WI38 (cell line): ENCODE results near the gene NDUFAF2.

Experiments used
- H3K4me3 ChIP-seq: 2 replicates; pipeline ENCODE4 v1.5.1; 2011; ENCODE audit warnings: low read depth, mild to moderate bottlenecking, control low read depth, low read length
- CTCF ChIP-seq: IDR thresholded peaks from 2 replicates; pipeline ENCODE4 v1.5.1; 2012; ENCODE audit warnings: low read depth, mild to moderate bottlenecking, control low read depth, low read length

The NDUFAF2 gene

DNA sequence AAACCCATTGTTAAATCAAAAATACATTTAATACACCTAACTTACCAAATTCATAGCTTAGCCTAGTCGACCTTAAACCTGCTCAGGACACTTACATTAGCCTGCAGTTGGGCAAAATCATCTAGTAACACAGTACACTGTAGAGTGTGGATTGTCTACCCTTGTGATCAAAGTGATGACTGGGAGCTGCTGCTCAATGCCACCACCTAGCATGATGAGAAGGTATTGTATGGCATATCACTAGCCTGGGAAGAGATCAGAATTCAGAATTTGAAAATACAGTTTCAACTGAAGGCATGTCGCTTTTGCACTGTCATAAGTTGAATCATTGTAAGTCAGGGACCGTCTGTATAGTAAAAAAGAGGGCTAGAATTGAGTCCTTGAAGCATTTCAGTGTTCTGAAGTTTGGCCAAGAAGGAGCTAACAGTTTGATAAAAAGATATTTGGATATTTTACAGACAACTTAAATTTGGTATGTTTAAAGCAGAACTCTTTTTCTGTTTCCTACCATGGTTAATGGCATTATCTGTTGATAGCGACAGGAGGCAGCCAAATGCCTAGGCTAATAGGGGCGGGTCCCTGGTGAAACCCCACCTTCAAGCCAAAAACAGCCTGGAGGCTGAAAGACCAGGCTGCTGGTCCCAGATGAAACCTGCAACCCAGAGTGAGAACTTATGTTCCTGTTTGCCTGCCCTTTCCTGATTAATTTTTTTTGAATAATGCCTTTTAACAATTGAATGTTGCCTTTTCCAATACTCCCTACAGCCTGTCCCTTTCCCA is 194.3 kb downstream of the NDUFAF2 start:
- TF ChIP-seq CTCF = peak; percentile 26
- no peak overlapping the region for H3K4me3 ChIP-seq

DNA sequence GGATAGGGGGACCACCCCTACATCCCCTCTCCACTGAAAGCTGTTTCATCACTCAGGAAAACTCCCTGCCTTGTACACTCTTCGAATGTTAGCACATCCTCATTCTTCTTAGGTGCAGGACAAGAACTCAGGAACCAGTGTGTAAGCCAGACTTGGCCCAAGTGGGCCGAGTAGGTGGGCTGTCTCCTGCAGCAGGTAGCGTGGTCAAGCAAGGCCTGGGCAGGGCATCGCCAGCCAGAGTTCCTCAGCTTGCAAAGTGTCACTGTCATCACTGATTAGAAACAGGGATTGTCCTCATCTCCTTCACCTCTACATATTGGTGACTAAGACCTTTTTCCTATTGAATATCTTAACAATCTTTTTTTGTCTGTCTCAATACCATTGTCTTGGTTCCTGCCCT is 194.9 kb downstream of the NDUFAF2 start:
- no peak for TF ChIP-seq CTCF
- no peak overlapping the region for H3K4me3 ChIP-seq

DNA sequence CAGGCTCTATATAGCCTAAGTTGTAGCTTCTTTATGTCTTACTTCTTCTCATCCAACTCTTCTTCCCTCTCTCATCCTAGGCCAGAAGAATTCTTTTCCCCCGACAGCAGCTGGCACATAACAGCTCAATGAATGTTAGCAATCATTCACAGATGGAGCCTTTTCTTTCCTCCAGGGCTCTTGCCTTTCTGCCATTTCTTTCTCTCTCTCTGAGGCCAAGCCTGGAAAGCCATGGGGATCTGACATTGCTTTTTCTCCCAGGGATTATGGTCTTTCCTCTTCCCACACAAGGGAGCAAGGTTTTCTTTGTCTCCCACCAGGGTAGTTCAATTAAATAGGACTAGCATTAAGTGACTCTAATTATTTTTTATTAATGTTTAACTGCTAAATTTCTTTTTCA is 196.8 kb downstream of the NDUFAF2 start:
- TF ChIP-seq CTCF = no peak
- H3K4me3 ChIP-seq = no peak overlapping the region

GRCh38 chr5:61142391-61142790 is 197.4 kb downstream of the NDUFAF2 start:
- H3K4me3 ChIP-seq = no peak overlapping the region
- no peak for TF ChIP-seq CTCF

DNA sequence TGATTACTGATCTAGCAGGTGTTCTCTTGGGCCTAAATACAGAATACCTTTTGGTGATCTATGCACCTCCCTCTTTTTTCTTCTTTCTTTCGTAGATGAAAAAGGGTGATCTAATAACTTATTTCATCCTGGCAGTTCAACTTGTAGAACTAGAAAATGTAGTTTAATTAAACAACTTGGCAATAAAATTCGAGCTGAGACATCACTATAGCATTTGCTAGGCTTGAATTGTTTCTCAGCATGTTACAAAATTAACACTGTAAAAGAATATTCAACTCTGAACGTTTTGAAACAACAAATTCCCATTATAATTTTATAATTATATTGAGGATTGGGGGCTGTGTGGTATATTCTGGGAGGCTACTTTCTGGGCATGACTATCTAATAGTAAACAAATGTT is 197.8 kb downstream of the NDUFAF2 start:
- H3K4me3 ChIP-seq = no peak overlapping the region

GRCh38 chr5:61148515-61148914 is 203.5 kb downstream of the NDUFAF2 start:
- TF ChIP-seq CTCF = no peak
- no peak overlapping the region for H3K4me3 ChIP-seq

More for the DNA sequence above, 197.8 kb downstream of the NDUFAF2 start:
- no peak for TF ChIP-seq CTCF

GRCh38 chr5:61151893-61152292 is 206.9 kb downstream of the NDUFAF2 start:
- TF ChIP-seq CTCF = no peak
- no peak overlapping the region for H3K4me3 ChIP-seq
